GM19193 (cell line): Measurements from ENCODE around the gene RHOJ.

Source experiments
- POLR2A ChIP-seq: IDR thresholded peaks from 4 replicates; pipeline ENCODE4 v1.6.1; 2011; ENCODE audit not compliant: insufficient read depth, insufficient read length; ENCODE audit errors: extremely low read depth

Gene RHOJ

DNA sequence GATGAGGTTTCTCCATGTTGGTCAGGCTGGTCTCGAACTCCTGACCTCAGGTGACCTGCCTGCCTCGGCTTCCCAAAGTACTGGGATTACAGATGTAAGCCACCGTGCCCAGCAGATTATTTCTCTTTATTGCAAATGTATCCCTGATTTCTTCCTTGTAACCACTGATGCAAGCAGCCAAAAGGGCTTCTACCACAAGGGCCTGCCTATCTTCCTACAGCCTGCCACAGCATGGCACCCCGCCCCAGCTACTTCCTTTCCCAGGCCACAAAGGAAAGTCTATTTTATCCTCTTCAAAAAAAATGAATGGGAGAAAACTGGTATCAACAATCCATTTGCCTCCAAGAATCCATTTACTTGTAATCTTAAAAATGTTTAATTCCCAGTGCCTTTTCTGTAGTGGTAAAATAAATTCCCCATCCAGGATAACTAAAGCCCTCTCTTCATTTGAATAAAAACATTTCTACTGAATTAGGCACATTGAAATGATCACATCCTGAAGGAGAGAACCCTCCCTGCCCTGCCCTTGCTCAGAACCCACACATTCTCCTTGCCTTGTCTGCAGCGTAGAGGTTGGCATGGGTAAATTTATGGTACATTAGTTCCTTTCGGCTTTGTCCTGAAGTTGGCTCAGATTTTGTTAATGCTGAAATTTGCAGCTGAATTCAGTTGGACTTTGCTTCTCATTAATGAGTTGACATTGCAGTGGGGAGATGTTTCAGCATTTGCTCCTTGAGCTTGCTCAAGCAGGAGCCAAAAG lies 95.3 kb downstream of the RHOJ start:
- no peak for TF ChIP-seq POLR2A

- TF ChIP-seq POLR2A: no peak
These were observed 96.6 kb downstream of the RHOJ start for GRCh38 chr14:63300854-63301253.

DNA sequence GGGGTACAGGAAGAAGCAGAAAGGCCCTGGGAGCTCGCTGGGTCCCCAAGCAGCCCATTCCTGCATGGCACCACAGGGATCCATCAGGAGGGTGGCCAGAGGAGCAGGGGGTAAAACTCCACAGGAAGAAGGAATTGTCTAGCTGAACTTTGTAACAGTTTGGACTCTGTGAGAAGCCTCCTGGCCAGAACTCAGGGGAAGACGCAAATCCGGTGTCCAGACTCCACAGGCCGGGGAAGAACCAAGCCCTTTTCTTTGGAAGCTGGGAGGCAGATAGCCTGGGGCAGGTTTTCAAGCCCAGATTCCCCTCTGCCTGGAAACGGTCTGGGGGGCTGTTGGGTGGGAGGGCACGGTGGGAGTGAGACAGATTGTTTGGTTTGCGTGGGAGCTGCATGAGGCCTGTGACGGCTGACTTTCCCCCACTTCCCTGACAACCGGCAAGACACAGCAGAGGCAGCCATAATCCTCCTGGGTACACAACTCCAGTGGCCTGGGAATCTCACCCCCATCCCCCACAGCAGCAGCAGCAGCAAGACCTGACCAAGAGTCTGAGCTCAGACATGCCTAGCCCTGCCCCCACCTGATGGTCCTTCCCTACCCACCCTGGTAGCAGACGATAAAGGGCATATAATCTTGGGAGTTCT lies 97.8 kb downstream of the RHOJ start:
- no peak for TF ChIP-seq POLR2A

GRCh38 chr14:63308723-63309317 lies 104.6 kb downstream of the RHOJ start:
- no peak for TF ChIP-seq POLR2A

GRCh38 chr14:63318835-63319234 lies 114.6 kb downstream of the RHOJ start, which contains the start of gene GPHB5:
Gene GPHB5 (minus strand): TSS chr14:63318935. CDS start chr14:63317849, 1,086 bp downstream.
- TF ChIP-seq POLR2A: no peak

GRCh38 chr14:63322472-63322871 lies 118.2 kb downstream of the RHOJ start:
- TF ChIP-seq POLR2A: no peak

GRCh38 chr14:63322897-63323573 lies 118.8 kb downstream of the RHOJ start:
- no peak for TF ChIP-seq POLR2A

GRCh38 chr14:63326840-63327239 lies 122.6 kb downstream of the RHOJ start:
- TF ChIP-seq POLR2A: no peak

DNA sequence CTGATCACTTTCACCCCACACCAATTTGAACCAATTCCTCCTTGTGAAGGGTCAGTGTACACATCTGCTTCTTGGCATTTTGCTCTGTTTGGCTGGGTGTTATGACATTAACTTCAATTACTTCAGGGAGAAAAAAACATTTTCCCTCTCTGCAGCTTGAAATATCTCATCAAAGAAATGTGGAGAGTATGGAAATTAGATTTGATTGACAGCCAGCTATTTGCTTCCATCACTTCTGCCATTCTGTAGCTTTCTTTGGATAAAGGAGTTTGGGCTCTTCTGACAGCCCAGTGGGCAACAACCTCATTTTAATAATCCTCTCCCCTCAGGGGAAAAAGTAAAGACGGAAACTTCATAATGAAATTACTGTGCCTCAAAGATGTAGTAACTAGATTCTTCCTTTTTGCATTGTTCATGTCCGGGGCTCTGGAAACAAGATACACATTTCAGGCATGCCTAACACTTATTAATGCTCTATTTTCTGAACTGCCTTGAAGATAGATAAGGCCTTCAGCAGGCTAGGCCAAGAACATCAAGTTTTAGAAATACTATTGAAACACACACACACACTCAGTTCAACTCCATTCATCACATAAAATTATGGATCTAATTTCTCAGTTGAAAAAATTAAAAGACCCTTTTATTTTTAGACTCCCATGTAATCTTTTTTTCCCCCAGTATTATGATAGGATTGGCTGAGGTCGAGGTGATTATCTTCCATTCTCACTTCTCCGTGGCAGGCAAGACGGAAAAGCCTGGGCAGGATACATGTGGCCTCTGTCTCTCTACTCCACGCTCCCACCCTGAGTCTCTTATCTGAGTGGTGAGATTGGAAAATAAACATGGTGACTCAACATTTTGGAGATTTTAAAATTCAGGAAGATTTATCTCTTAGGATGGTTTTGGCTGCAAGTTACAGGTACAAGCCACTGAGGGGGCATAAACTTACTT lies 124.8 kb downstream of the RHOJ start:
- no peak for TF ChIP-seq POLR2A

GRCh38 chr14:63342371-63342770 lies 138.1 kb downstream of the RHOJ start:
- TF ChIP-seq POLR2A: no peak
